ENCODE data around the gene TAPT1. TPM values are rescaled to one million over a fixed set of nuclear protein-coding genes. Genes with fewer than 3 reads are reported as not detected.

TAPT1 gene
- total and polyA plus RNA-seq, 7 experiments from 2014 or later, result 28.8 to 82.5 (median 58.4) TPM

GRCh38 chr4:16261313-16261878, 35.1 kb upstream of the TAPT1 start:
- Mint-ChIP-seq H3K36me3 (peaks cover 0 to 10% (median 5%) of the 10 kb centered on the region in 5 donors), H3K4me3 (no peak overlapping the region), H3K27me3 (peaks cover 0 to 2% (median 0%) of the 10 kb centered on the region in 5 donors), H3K9me3 (no peaks in the 10 kb centered on the region), H3K27ac (no peak overlapping the region), H3K4me1 (peaks cover 0 to 19% (median 6%) of the 10 kb centered on the region in 7 donors)
- Histone ChIP-seq H3K4me3 (ENCODE audit: low read length) (no peak overlapping the region), H3K27me3 (ENCODE audit: control insufficient read depth in 2 of 2, insufficient read depth in 2 of 2, low read length in 2 of 2) (no peaks in the 10 kb centered on the region), H3K9me3 (ENCODE audit: control insufficient read depth in 2 of 3, low read length in 3 of 3) (no peaks in the 10 kb centered on the region), H3K27ac (ENCODE audit: low read depth, low read length) (no peak overlapping the region), H3K4me1 (ENCODE audit: control insufficient read depth in 2 of 2, insufficient read depth in 2 of 2, low read length in 2 of 2) (peaks cover 0 to 3% of the 10 kb centered on the region in 2 donors), H3K36me3 (ENCODE audit: control insufficient read depth in 2 of 3, insufficient read depth in 3 of 3, low read length in 3 of 3) (no peaks in the 10 kb centered on the region)
- intact Hi-C loops (cut with micrococcal nuclease), result loop anchor here (5.0 to 10.0 kb wide), 3 partner anchors 34 to 377 kb away; partner anchors contain the start of genes FGFBP2 (in 1 of the 2) and TAPT1 (in 1 of the 2)
- CTCF ChIA-PET, result no interaction called here
- ATAC-seq, result no peak
- POLR2A ChIA-PET, result interaction anchor here (1.0 kb wide), 1 partner anchor 37 kb away, joined by 3 read pairs; no protein-coding TSS in a partner anchor
- no peak for DNase-seq

DNA sequence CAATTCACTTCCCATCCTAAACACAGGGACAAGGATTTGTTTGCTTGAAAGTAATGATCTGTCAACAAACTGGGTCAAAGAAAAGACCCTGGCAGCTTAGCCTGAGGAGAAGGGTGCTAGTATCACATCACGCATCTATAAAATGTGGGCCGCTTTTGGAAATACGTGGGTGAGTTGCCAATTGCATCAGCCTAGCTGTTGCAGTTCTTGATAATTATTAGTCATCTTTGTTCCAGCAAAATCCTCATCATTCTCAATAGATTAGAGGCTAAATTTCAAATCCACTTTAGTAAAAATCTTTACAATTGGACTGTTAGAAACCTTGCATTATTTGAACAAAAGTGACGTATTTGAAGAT, 33.6 kb upstream of the TAPT1 start:
- H3K36me3 ChIP-seq (ENCODE audit: control insufficient read depth in 2 of 3, insufficient read depth in 3 of 3, low read length in 3 of 3), result no peaks in the 10 kb centered on the region
- H3K27ac Mint-ChIP-seq, result no peak overlapping the region
- no peaks in the 10 kb centered on the region for H3K9me3 ChIP-seq (ENCODE audit: control insufficient read depth in 2 of 3, low read length in 3 of 3)
- H3K4me3 ChIP-seq (ENCODE audit: low read length), result no peak overlapping the region
- H3K4me3 Mint-ChIP-seq, result no peak overlapping the region
- H3K36me3 Mint-ChIP-seq, result peaks cover 0 to 21% (median 10%) of the 10 kb centered on the region in 5 donors
- H3K27me3 Mint-ChIP-seq, result peaks cover 0 to under 1% (median 0%) of the 10 kb centered on the region in 5 donors
- peaks cover 0 to 2% (median 0%) of the 10 kb centered on the region in 11 donors for H3K9me3 Mint-ChIP-seq
- intact Hi-C loops (cut with micrococcal nuclease), result loop anchor here (5.0 to 10.0 kb wide), 3 partner anchors 33 to 375 kb away; partner anchors contain the start of genes FGFBP2 (in 1 of the 2) and TAPT1 (in 1 of the 2)
- ATAC-seq, result no peak
- no peaks in the 10 kb centered on the region for H3K27me3 ChIP-seq (ENCODE audit: control insufficient read depth in 2 of 2, insufficient read depth in 2 of 2, low read length in 2 of 2)
- peaks cover 0 to 3% of the 10 kb centered on the region in 2 donors for H3K4me1 ChIP-seq (ENCODE audit: control insufficient read depth in 2 of 2, insufficient read depth in 2 of 2, low read length in 2 of 2)
- ChIA-PET CTCF (no interaction called here), POLR2A (no interaction called here)
- H3K27ac ChIP-seq (ENCODE audit: low read depth, low read length), result no peak overlapping the region
- DNase-seq, result no peak
- peaks cover 4 to 24% (median 9%) of the 10 kb centered on the region in 7 donors for H3K4me1 Mint-ChIP-seq

- peaks cover 0 to 24% (median 12%) of the 10 kb centered on the region in 5 donors for H3K36me3 Mint-ChIP-seq
- no peak overlapping the region for H3K27ac Mint-ChIP-seq
- POLR2A ChIA-PET, result no interaction called here
- peaks cover 0 to 2% (median 0%) of the 10 kb centered on the region in 11 donors for H3K9me3 Mint-ChIP-seq
- H3K4me3 ChIP-seq (ENCODE audit: low read length), result no peak overlapping the region
- H3K27me3 ChIP-seq (ENCODE audit: control insufficient read depth in 2 of 2, insufficient read depth in 2 of 2, low read length in 2 of 2), result no peaks in the 10 kb centered on the region
- CTCF ChIA-PET, result no interaction called here
- DNase-seq (no peak), ATAC-seq (no peak)
- H3K4me1 Mint-ChIP-seq, result peaks cover 0 to 24% (median 12%) of the 10 kb centered on the region in 7 donors
- H3K4me1 ChIP-seq (ENCODE audit: control insufficient read depth in 2 of 2, insufficient read depth in 2 of 2, low read length in 2 of 2), result peaks cover 0 to 3% of the 10 kb centered on the region in 2 donors
- intact Hi-C loops (cut with micrococcal nuclease), result no loop called here
- H3K27ac ChIP-seq (ENCODE audit: low read depth, low read length), result no peak overlapping the region
- H3K36me3 ChIP-seq (ENCODE audit: control insufficient read depth in 2 of 3, insufficient read depth in 3 of 3, low read length in 3 of 3), result no peaks in the 10 kb centered on the region
- no peak overlapping the region for H3K4me3 Mint-ChIP-seq
- H3K9me3 ChIP-seq (ENCODE audit: control insufficient read depth in 2 of 3, low read length in 3 of 3), result no peaks in the 10 kb centered on the region
- no peaks in the 10 kb centered on the region for H3K27me3 Mint-ChIP-seq
These were observed 33.1 kb upstream of the TAPT1 start for GRCh38 chr4:16259241-16259888.

DNA sequence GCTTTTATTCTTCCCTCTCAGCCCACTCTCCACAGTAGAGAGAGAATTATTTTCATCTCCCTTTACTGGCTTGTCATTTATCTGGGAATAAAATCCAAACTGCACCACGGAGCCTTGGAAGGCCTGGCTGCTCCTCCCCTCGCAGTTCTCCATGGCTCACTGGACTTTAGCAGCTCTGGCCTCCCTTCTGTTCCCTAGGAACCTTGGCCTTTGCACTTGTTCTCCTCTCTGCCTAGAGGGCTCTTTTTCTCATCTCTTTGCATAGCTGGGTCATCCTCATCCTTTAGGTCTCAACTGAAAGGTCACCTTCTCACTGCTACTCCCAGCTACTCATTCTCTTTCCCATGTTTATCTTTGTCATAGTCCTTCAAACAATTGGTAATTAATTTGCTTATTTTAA, 31.3 kb upstream of the TAPT1 start:
- Mint-ChIP-seq H3K36me3 (peaks cover 6 to 42% (median 28%) of the 10 kb centered on the region in 5 donors), H3K9me3 (peaks cover 0 to 4% (median 0%) of the 10 kb centered on the region in 11 donors), H3K27ac (no peak overlapping the region), H3K27me3 (no peaks in the 10 kb centered on the region), H3K4me3 (no peak overlapping the region), H3K4me1 (peaks cover 0 to 24% (median 16%) of the 10 kb centered on the region in 7 donors)
- Histone ChIP-seq H3K27me3 (ENCODE audit: control insufficient read depth in 2 of 2, insufficient read depth in 2 of 2, low read length in 2 of 2) (no peaks in the 10 kb centered on the region), H3K4me1 (ENCODE audit: control insufficient read depth in 2 of 2, insufficient read depth in 2 of 2, low read length in 2 of 2) (peaks cover 0 to 3% of the 10 kb centered on the region in 2 donors), H3K4me3 (ENCODE audit: low read length) (no peak overlapping the region), H3K9me3 (ENCODE audit: control insufficient read depth in 2 of 3, low read length in 3 of 3) (no peaks in the 10 kb centered on the region), H3K36me3 (ENCODE audit: control insufficient read depth in 2 of 3, insufficient read depth in 3 of 3, low read length in 3 of 3) (no peaks in the 10 kb centered on the region), H3K27ac (ENCODE audit: low read depth, low read length) (no peak overlapping the region)
- ChIA-PET CTCF (no interaction called here), POLR2A (no interaction called here)
- intact Hi-C loops (cut with micrococcal nuclease), result no loop called here
- no peak for ATAC-seq
- DNase-seq, result no peak

DNA sequence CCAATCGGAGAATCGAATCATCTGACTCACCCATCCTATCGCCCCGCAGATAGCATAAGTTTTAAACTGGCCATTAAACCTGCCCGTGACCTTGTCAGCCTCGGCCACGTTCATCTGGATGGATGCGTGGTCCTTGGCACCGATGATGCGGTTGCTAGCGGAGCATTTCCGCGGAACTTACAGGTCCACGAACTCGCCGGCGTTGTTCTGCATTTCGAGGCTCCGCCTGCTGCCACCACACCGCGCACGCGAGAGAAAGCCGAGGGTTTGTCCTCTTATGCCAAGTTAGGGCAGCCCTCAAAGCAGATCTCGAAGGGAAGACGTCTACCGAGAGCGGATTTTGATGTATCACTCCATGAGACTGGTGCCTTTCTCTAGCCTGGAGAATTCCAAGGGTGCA, 30.1 kb upstream of the TAPT1 start:
- no peaks in the 10 kb centered on the region for H3K36me3 ChIP-seq (ENCODE audit: control insufficient read depth in 2 of 3, insufficient read depth in 3 of 3, low read length in 3 of 3)
- H3K4me3 Mint-ChIP-seq, result no peak overlapping the region
- H3K27ac Mint-ChIP-seq, result no peak overlapping the region
- H3K4me1 ChIP-seq (ENCODE audit: control insufficient read depth in 2 of 2, insufficient read depth in 2 of 2, low read length in 2 of 2), result no peaks in the 10 kb centered on the region
- no peak overlapping the region for H3K4me3 ChIP-seq (ENCODE audit: low read length)
- peaks cover 12 to 51% (median 35%) of the 10 kb centered on the region in 5 donors for H3K36me3 Mint-ChIP-seq
- no peaks in the 10 kb centered on the region for H3K27me3 ChIP-seq (ENCODE audit: control insufficient read depth in 2 of 2, insufficient read depth in 2 of 2, low read length in 2 of 2)
- no peaks in the 10 kb centered on the region for H3K27me3 Mint-ChIP-seq
- DNase-seq (no peak), ATAC-seq (no peak)
- CTCF ChIA-PET, result no interaction called here
- POLR2A ChIA-PET, result interaction anchor here (0.6 kb wide), 1 partner anchor 476 kb away, joined by 3 read pairs; no protein-coding TSS in a partner anchor
- H3K4me1 Mint-ChIP-seq, result peaks cover 0 to 14% (median 9%) of the 10 kb centered on the region in 7 donors
- H3K9me3 ChIP-seq (ENCODE audit: control insufficient read depth in 2 of 3, low read length in 3 of 3), result no peaks in the 10 kb centered on the region
- H3K27ac ChIP-seq (ENCODE audit: low read depth, low read length), result no peak overlapping the region
- peaks cover 0 to 4% (median 0%) of the 10 kb centered on the region in 11 donors for H3K9me3 Mint-ChIP-seq
- intact Hi-C loops (cut with micrococcal nuclease), result no loop called here

DNA sequence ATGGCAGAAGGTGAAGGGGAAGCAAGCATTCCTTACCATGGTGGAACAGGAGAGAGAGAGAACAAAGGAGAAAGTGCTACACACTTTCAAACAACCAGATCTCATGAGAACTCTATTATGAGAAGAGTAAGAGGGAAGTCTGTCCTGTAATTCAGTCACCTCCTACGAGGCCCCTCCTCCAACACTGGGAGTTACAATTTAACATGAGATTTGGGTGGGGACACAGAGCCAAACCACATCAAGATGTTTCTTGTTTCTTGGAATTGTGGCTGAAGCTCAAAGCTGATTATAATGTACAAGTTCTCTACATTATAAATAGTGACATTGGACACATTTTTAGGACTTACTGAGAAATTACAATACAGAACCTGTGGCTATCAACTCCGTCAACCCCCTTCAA, 29.5 kb upstream of the TAPT1 start:
- ATAC-seq (no peak), DNase-seq (no peak)
- intact Hi-C loops (cut with micrococcal nuclease), result no loop called here
- H3K27ac ChIP-seq (ENCODE audit: low read depth, low read length), result no peak overlapping the region
- Mint-ChIP-seq H3K4me1 (peaks cover 0 to 14% (median 9%) of the 10 kb centered on the region in 7 donors), H3K27ac (no peak overlapping the region), H3K27me3 (no peaks in the 10 kb centered on the region), H3K4me3 (no peak overlapping the region), H3K9me3 (peaks cover 0 to 4% (median 0%) of the 10 kb centered on the region in 11 donors), H3K36me3 (peaks cover 12 to 57% (median 36%) of the 10 kb centered on the region in 5 donors)
- H3K27me3 ChIP-seq (ENCODE audit: control insufficient read depth in 2 of 2, insufficient read depth in 2 of 2, low read length in 2 of 2), result no peaks in the 10 kb centered on the region
- ChIA-PET POLR2A (no interaction called here), CTCF (no interaction called here)
- no peaks in the 10 kb centered on the region for H3K36me3 ChIP-seq (ENCODE audit: control insufficient read depth in 2 of 3, insufficient read depth in 3 of 3, low read length in 3 of 3)
- no peaks in the 10 kb centered on the region for H3K9me3 ChIP-seq (ENCODE audit: control insufficient read depth in 2 of 3, low read length in 3 of 3)
- H3K4me3 ChIP-seq (ENCODE audit: low read length), result no peak overlapping the region
- H3K4me1 ChIP-seq (ENCODE audit: control insufficient read depth in 2 of 2, insufficient read depth in 2 of 2, low read length in 2 of 2), result no peaks in the 10 kb centered on the region

All from naive thymus-derived CD4-positive, alpha-beta T cell (primary cell).